Prostate gland (tissue), 2 donors: ENCODE data around the gene DRGX.

Experiments used
- POLR2A ChIP-seq: fragments of 450-650 bp; IDR thresholded peaks from one replicate; pipeline ENCODE4 v1.6.1; 2016; ENCODE audit warnings: antibody characterized with exemption, mild to moderate bottlenecking
- POLR2AphosphoS5 ChIP-seq: sonication (generic); formaldehyde crosslinking; IDR thresholded peaks from one replicate; pipeline ENCODE4 v1.6.1; 2017; ENCODE audit warnings: antibody characterized with exemption
- TF ChIP-seq, protein P1 (sequence below), 4 experiments: fragments of 200-600 bp in 2 of 4; fragments of 450-650 bp in 2 of 4; sonication (generic) in 2 of 4; IDR thresholded peaks; 1 replicate in 3 of 4; 2 replicates in 1 of 4; pipeline ENCODE4 v1.5.1; 2016 to 2019; ENCODE audit warnings: antibody characterized with exemption in 4 of 4, mild to moderate bottlenecking in 2 of 4, moderate library complexity in 2 of 4

DNA sequence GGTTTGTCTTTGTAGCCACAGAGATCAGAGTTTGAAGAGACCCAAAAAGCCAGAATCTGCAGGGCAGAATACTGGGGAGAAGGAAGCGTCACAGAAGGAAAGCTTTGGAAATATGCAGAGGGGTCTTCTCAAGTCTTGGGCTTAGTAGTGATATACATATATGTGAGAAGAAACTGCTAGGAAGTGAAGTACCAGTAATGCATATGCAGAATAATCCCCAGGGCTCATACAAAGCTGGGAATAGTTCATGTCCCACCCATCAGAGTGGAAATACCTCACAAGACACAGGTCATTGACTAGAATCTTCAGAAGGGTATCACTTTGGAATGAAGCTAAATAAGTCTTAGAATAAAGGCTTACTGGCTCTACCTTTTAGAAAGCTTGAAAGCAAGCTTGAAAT lies 57.3 kb downstream of the DRGX start:
- TF ChIP-seq, protein P1, sequence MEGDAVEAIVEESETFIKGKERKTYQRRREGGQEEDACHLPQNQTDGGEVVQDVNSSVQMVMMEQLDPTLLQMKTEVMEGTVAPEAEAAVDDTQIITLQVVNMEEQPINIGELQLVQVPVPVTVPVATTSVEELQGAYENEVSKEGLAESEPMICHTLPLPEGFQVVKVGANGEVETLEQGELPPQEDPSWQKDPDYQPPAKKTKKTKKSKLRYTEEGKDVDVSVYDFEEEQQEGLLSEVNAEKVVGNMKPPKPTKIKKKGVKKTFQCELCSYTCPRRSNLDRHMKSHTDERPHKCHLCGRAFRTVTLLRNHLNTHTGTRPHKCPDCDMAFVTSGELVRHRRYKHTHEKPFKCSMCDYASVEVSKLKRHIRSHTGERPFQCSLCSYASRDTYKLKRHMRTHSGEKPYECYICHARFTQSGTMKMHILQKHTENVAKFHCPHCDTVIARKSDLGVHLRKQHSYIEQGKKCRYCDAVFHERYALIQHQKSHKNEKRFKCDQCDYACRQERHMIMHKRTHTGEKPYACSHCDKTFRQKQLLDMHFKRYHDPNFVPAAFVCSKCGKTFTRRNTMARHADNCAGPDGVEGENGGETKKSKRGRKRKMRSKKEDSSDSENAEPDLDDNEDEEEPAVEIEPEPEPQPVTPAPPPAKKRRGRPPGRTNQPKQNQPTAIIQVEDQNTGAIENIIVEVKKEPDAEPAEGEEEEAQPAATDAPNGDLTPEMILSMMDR (IDR thresholded peaks at IDR 0.05), result no peak
- TF ChIP-seq POLR2A, result no peak
- no peak for TF ChIP-seq POLR2AphosphoS5
